SK-N-SH (cell line): ENCODE measurements around the gene CASZ1. TPM values are rescaled to one million over a fixed set of nuclear protein-coding genes. Genes with fewer than 3 reads are reported as not detected.

Experiments
- CTCF ChIA-PET: fragments of 300-600, 350-600 bp; formaldehyde crosslinking; extraction: SDS; loops from one replicate; lab custom pipeline; 2021; lab: Yijun Ruan, JAX
- POLR2A ChIA-PET: fragments of 350-600 bp; sonication (Branson Sonifier 250); formaldehyde crosslinking; extraction: SDS; loops from one replicate; lab custom pipeline; 2020; ENCODE audit warnings: antibody characterized with exemption, inconsistent platforms; lab: Yijun Ruan, JAX
- DNase-seq: peaks from one replicate; pipeline ENCODE4 v3.0.0; 2012
- H2AFZ ChIP-seq: fragments of 200-600 bp; sonication (generic); 2 replicates; pipeline ENCODE4 v1.8.1; 2016; ENCODE audit warnings: antibody characterized with exemption, mild to moderate bottlenecking, low read depth
- H3F3A ChIP-seq: fragments of 200-600 bp; sonication (generic); replicated peaks from 2 replicates; pipeline ENCODE3; 2016; ENCODE audit warnings: antibody characterized with exemption, mild to moderate bottlenecking; ENCODE audit not compliant: insufficient read depth
- H3K27ac ChIP-seq, 2 experiments: fragments of 200-500 bp in 1 of 2; fragments of 200-600 bp in 1 of 2; sonication (Bioruptor generic) in 1 of 2; sonication (generic), shearing (Covaris generic) in 1 of 2; 2 replicates each; pipeline versions ENCODE4 v1.5.1 to v1.6.1; 2014 to 2016; ENCODE audit warnings: low read depth in 2 of 2, inconsistent platforms in 1 of 2, low read length in 1 of 2, mild to moderate bottlenecking in 1 of 2, mixed read lengths in 1 of 2
- H3K27me3 ChIP-seq: fragments of 200-600 bp; sonication (generic), shearing (Covaris generic); 2 replicates; pipeline ENCODE4 v1.6.1; 2016; ENCODE audit warnings: mixed run types; ENCODE audit not compliant: insufficient read depth
- H3K36me3 ChIP-seq, 2 experiments: fragments of 200-500 bp in 1 of 2; fragments of 200-600 bp in 1 of 2; sonication (Bioruptor generic) in 1 of 2; sonication (generic) in 1 of 2; replicated peaks in 1 of 2; 2 replicates each; pipeline versions ENCODE3 to v1.5.1; 2014 to 2016; ENCODE audit warnings: low read length in 1 of 2, mild to moderate bottlenecking in 1 of 2; ENCODE audit not compliant: insufficient read depth in 2 of 2, control insufficient read depth in 1 of 2
- H3K4me1 ChIP-seq, 2 experiments: fragments of 200-500 bp in 1 of 2; fragments of 200-600 bp in 1 of 2; sonication (Bioruptor generic) in 1 of 2; sonication (generic), shearing (Covaris generic) in 1 of 2; 2 replicates each; pipeline versions ENCODE4 v1.5.1 to v1.6.1; 2014 to 2016; ENCODE audit warnings: low read depth in 1 of 2, low read length in 1 of 2, mixed run types in 1 of 2; ENCODE audit not compliant: insufficient read depth in 2 of 2, control insufficient read depth in 1 of 2
- H3K4me2 ChIP-seq: fragments of 200-600 bp; sonication (generic), shearing (Covaris generic); 2 replicates; pipeline ENCODE4 v1.6.1; 2017; ENCODE audit warnings: mixed run types
- H3K4me3 ChIP-seq, 2 experiments: fragments of 200-500 bp in 1 of 2; fragments of 200-600 bp in 1 of 2; sonication (Bioruptor generic) in 1 of 2; sonication (generic), shearing (Covaris generic) in 1 of 2; 2 replicates each; pipeline versions ENCODE4 v1.5.1 to v1.8.1; 2014 to 2016; ENCODE audit warnings: low read depth in 2 of 2, inconsistent platforms in 1 of 2, low read length in 1 of 2, mild to moderate bottlenecking in 1 of 2, mixed read lengths in 1 of 2, moderate library complexity in 1 of 2
- H3K79me2 ChIP-seq: fragments of 200-600 bp; sonication (generic); 2 replicates; pipeline ENCODE4 v1.8.1; 2017; ENCODE audit warnings: mild to moderate bottlenecking; ENCODE audit not compliant: insufficient read depth
- H3K9ac ChIP-seq: fragments of 200-600 bp; sonication (generic); 2 replicates; pipeline ENCODE4 v1.6.1; 2017; ENCODE audit warnings: mixed run types
- H3K9me2 ChIP-seq: fragments of 200-600 bp; sonication (generic); 2 replicates; pipeline ENCODE4 v1.6.1; 2017; ENCODE audit warnings: mixed run types
- H3K9me3 ChIP-seq: fragments of 200-600 bp; sonication (generic); 2 replicates; pipeline ENCODE4 v1.6.1; 2017; ENCODE audit warnings: mixed run types, mild to moderate bottlenecking, moderate library complexity
- H4K20me1 ChIP-seq: fragments of 200-600 bp; sonication (generic); 2 replicates; pipeline ENCODE4 v1.6.1; 2017; ENCODE audit warnings: mild to moderate bottlenecking, mixed run types; ENCODE audit not compliant: insufficient read depth
- EP300 ChIP-seq, 2 experiments: IDR thresholded peaks; 2 replicates each; pipeline versions ENCODE4 v1.4.0 to v1.6.1; 2012; ENCODE audit warnings: borderline replicate concordance in 1 of 2, low read depth in 1 of 2, low read length in 1 of 2
- GABPA ChIP-seq: IDR thresholded peaks from 2 replicates; pipeline ENCODE4 v1.4.0; 2012; ENCODE audit warnings: low read depth, mild to moderate bottlenecking
- GATA2 ChIP-seq: sonication (generic); formaldehyde crosslinking; IDR thresholded peaks from 2 replicates; pipeline ENCODE4 v1.5.0; 2020; ENCODE audit warnings: mild to moderate bottlenecking, missing genetic modification reagents
- JUND ChIP-seq: IDR thresholded peaks from 2 replicates; pipeline ENCODE4 v1.4.0; 2012
- MXI1 ChIP-seq: IDR thresholded peaks from 2 replicates; pipeline ENCODE4 v1.6.1; 2012; ENCODE audit warnings: mild to moderate bottlenecking, low read depth, low read length, improper control_type of control experiment
- NFIC ChIP-seq: IDR thresholded peaks from 2 replicates; pipeline ENCODE4 v1.4.0; 2012; ENCODE audit warnings: borderline replicate concordance
- RFX5 ChIP-seq: IDR thresholded peaks from 2 replicates; pipeline ENCODE4 v1.6.1; 2012; ENCODE audit warnings: mild to moderate bottlenecking, improper control_type of control experiment, low read length
- SIN3A ChIP-seq: IDR thresholded peaks from 2 replicates; pipeline ENCODE4 v1.6.1; 2012; ENCODE audit warnings: low read depth, mild to moderate bottlenecking, low read length, moderate library complexity, borderline replicate concordance
- SMC3 ChIP-seq: IDR thresholded peaks from 2 replicates; pipeline ENCODE4 v1.6.1; 2012; ENCODE audit warnings: low read depth, low read length, improper control_type of control experiment
- TEAD4 ChIP-seq: IDR thresholded peaks from 2 replicates; pipeline ENCODE4 v1.4.0; 2012; ENCODE audit warnings: mild to moderate bottlenecking, borderline replicate concordance; ENCODE audit not compliant: insufficient read depth
- WGBS: methylation state at CpG from one replicate; pipeline ENCODE4 v1.1.6; 2017; ENCODE audit warnings: low lambda C conversion rate; 5-methylcytosine and 5-hydroxymethylcytosine counted together
- polyA plus RNA-seq, 3 experiments: library from polyadenylated mRNA; depleted of rRNA; stranded (reverse); fragments of >200 nt; gene quantifications; 2 replicates each; pipeline ENCODE4 v1.2.3, GENCODE V29; 2012
- TF ChIP-seq, protein P1 (sequence below): IDR thresholded peaks from 2 replicates; pipeline ENCODE4 v1.4.0; 2012; ENCODE audit warnings: low read depth, borderline replicate concordance
- TF ChIP-seq, protein P2 (sequence below): fragments of 150-350 bp; IDR thresholded peaks from 2 replicates; pipeline ENCODE4 v1.6.1; 2016; ENCODE audit warnings: mild to moderate bottlenecking, low read depth, low read length

Gene CASZ1
- polyA plus RNA-seq, 1 of the 3 experiments (the other 2 are of a cell fraction): 0.51 TPM

DNA sequence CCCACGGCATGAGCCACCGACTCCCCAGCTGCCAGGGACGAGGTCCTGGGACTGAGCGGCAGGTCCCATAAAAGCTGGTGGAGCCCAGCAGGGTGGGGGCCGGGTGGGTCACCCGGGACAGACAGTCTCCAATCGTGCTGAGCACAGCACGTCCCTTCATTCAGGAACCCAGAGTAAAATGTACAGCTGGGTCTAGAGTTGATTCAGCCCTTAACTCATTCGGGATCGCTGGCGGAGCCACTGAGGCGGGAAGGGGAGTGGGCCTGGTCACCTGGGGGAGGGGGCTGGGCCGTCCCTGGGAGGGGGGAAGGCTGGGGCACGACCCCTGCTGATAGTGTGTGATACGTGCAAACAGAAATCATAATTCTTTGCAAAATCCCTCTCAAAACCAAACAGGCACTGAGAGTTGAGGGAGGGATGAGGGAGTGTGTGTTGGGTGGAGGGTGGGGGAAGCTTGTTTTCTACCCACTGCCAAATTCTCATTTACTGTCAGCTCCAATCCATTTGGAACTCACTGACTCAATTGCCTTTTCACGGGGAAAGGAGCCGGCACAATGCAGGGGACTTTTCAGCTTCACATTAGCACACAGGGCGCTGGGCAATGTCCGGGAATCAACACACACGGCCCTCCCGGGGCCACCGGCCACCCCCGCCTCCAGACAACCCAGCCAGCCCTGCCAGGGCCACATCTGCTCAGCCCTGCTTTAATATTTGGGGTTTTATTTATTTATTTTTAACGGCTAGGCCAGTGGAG is 13.8 kb downstream of the CASZ1 start:
- H3K79me2 ChIP-seq: no peaks in the 10 kb centered on the region
- no peak overlapping the region for H3K4me3 ChIP-seq
- no peaks in the 10 kb centered on the region for H3K9me3 ChIP-seq
- H3K36me3 ChIP-seq: no peaks in the 10 kb centered on the region
- H3K27ac ChIP-seq: no peak overlapping the region
- H3K4me2 ChIP-seq: no peak overlapping the region
- H3K4me1 ChIP-seq: peaks cover 0 to 3% of the 10 kb centered on the region in 2 experiments; a peak in 1 of 4 replicates
- H3K9me2 ChIP-seq: no peaks in the 10 kb centered on the region
- peaks cover 11% of the 10 kb centered on the region; the same call in 1 of the 2 replicates for H3K27me3 ChIP-seq
- WGBS: 60% methylated on average over 13 of the region's 24 CpGs
- H2AFZ ChIP-seq: no peak overlapping the region
- H3F3A ChIP-seq: no peaks in the 10 kb centered on the region
- no peaks in the 10 kb centered on the region for H4K20me1 ChIP-seq
- no peak for DNase-seq
- H3K9ac ChIP-seq: no peak overlapping the region
- ChIA-PET POLR2A (no interaction called here), CTCF (interaction anchor here (0.6 to 2.1 kb wide), 3 partner anchors 11 to 276 kb away, joined by 3 to 5 read pairs (median 4); no protein-coding TSS in a partner anchor)
- TF ChIP-seq SMC3 (no peak), MXI1 (no peak), GATA2 (CRISPR knock-in tag) (no peak), RFX5 (no peak), JUND (no peak), GABPA (no peak), SIN3A (no peak), TEAD4 (no peak)
- TF ChIP-seq, protein P1, sequence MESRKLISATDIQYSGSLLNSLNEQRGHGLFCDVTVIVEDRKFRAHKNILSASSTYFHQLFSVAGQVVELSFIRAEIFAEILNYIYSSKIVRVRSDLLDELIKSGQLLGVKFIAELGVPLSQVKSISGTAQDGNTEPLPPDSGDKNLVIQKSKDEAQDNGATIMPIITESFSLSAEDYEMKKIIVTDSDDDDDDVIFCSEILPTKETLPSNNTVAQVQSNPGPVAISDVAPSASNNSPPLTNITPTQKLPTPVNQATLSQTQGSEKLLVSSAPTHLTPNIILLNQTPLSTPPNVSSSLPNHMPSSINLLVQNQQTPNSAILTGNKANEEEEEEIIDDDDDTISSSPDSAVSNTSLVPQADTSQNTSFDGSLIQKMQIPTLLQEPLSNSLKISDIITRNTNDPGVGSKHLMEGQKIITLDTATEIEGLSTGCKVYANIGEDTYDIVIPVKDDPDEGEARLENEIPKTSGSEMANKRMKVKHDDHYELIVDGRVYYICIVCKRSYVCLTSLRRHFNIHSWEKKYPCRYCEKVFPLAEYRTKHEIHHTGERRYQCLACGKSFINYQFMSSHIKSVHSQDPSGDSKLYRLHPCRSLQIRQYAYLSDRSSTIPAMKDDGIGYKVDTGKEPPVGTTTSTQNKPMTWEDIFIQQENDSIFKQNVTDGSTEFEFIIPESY: no peak

DNA sequence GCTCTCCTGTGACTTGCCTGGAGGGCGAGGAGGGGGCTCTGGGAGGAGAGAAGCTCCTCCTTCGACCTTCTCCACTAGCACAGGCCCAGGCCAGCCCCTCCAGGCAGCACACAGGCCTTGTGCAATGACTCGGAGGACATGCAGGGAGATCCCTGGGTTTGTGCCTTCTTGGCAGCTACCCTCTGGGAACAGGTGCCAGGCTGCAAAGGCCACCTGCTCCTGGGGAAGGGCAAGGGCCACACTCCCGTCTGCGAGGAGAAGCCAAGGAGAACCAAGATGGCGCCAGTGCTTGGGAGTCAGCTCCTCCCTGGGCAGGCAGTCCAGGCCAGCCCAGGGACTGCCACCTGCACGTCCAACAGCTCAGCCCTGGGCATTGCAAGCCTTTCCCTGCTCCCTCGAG is 15.3 kb downstream of the CASZ1 start:
- WGBS: 51% methylated on average over 7 of the region's 8 CpGs
- H3K4me1 ChIP-seq: peaks cover 0 to 9% of the 10 kb centered on the region in 2 experiments; a peak in 1 of 4 replicates
- H3K9ac ChIP-seq: no peak overlapping the region
- H3K9me2 ChIP-seq: no peaks in the 10 kb centered on the region
- H3K27ac ChIP-seq: no peak overlapping the region
- H3K4me3 ChIP-seq: no peak overlapping the region
- no peak overlapping the region for H3K4me2 ChIP-seq
- H3K79me2 ChIP-seq: no peaks in the 10 kb centered on the region
- H3F3A ChIP-seq: no peaks in the 10 kb centered on the region
- H2AFZ ChIP-seq: no peak overlapping the region
- H4K20me1 ChIP-seq: no peaks in the 10 kb centered on the region
- H3K9me3 ChIP-seq: no peaks in the 10 kb centered on the region
- DNase-seq: no peak
- ChIA-PET CTCF (interaction anchor here (0.9 to 2.1 kb wide), 6 partner anchors 8 to 287 kb away, joined by 3 to 5 read pairs (median 4); no protein-coding TSS in a partner anchor), POLR2A (no interaction called here)
- H3K36me3 ChIP-seq: no peaks in the 10 kb centered on the region
- TF ChIP-seq, protein P2, sequence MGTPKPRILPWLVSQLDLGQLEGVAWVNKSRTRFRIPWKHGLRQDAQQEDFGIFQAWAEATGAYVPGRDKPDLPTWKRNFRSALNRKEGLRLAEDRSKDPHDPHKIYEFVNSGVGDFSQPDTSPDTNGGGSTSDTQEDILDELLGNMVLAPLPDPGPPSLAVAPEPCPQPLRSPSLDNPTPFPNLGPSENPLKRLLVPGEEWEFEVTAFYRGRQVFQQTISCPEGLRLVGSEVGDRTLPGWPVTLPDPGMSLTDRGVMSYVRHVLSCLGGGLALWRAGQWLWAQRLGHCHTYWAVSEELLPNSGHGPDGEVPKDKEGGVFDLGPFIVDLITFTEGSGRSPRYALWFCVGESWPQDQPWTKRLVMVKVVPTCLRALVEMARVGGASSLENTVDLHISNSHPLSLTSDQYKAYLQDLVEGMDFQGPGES: no peak
- TF ChIP-seq EP300 (IDR thresholded peaks at IDR 0.05; ENCODE audit: borderline replicate concordance in 1 of 2, low read depth in 1 of 2, low read length in 1 of 2) (no peak), NFIC (no peak), MXI1 (no peak), JUND (no peak)
- no peaks in the 10 kb centered on the region for H3K27me3 ChIP-seq
